SK-N-MC (cell line): ENCODE results near the gene LPCAT2.

Source experiments
- EZH2 ChIP-seq: fragments of 200-600 bp; sonication (generic); IDR thresholded peaks from one replicate; pipeline ENCODE4 v1.6.1; 2017; ENCODE audit warnings: antibody characterized with exemption
- FOXP2 ChIP-seq: optimal IDR thresholded peaks from 2 replicates; pipeline ENCODE3; 2011; ENCODE audit warnings: mild to moderate bottlenecking, moderate library complexity; ENCODE audit not compliant: insufficient read depth; ENCODE audit errors: extremely low read length, control extremely low read depth
- POLR2AphosphoS5 ChIP-seq: IDR thresholded peaks from 2 replicates; pipeline ENCODE4 v1.6.1; 2012; ENCODE audit warnings: mild to moderate bottlenecking, low read depth, low read length, borderline replicate concordance

- TF ChIP-seq EZH2 (no peak), POLR2AphosphoS5 (no peak), FOXP2 (no peak)
Observed at GRCh38 chr16:55542459-55543082, 33.7 kb downstream of the LPCAT2 start.
